IPS-18c (cell line): Measurements from ENCODE around the gene PTRHD1.

ENCODE experiments used
- H3K4me3 ChIP-seq: 2 replicates; pipeline ENCODE4 v1.7.0; 2013; ENCODE audit warnings: low read depth, mild to moderate bottlenecking, low read length, moderate library complexity; ENCODE audit not compliant: insufficient read depth
- H3K9me3 ChIP-seq: one replicate; pipeline ENCODE4 v1.6.1; 2013; ENCODE audit warnings: mild to moderate bottlenecking, low read length, moderate library complexity; ENCODE audit not compliant: control insufficient read depth, insufficient read depth

The PTRHD1 gene

GRCh38 chr2:24744356-24744755, 48.8 kb downstream of the PTRHD1 start:
- Histone ChIP-seq H3K9me3 (no peaks in the 10 kb centered on the region), H3K4me3 (no peak overlapping the region)

- H3K9me3 ChIP-seq = no peaks in the 10 kb centered on the region
- no peak overlapping the region for H3K4me3 ChIP-seq
These were observed 49.3 kb downstream of the PTRHD1 start for GRCh38 chr2:24743924-24744323.

GRCh38 chr2:24742730-24743129, 50.5 kb downstream of the PTRHD1 start:
- H3K9me3 ChIP-seq = no peaks in the 10 kb centered on the region
- H3K4me3 ChIP-seq = no peak overlapping the region

DNA sequence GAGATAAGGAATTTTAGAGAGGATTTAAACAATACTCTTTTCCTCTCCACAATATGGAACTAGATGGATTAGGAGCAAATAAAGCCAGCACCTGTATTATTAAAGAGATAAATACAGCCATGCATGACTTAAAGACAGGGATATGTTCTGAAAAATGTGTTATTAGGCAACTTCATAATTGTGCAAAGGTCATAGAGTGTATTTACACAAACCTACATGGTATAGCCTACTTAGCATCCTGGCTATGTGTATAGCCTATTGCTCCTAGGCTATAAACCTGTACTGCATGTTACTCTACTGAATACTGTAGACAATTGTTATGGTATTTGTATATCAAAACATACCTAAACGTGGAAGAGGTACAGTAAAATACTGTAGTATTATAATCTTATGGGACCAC, 53.0 kb downstream of the PTRHD1 start:
- H3K9me3 ChIP-seq = no peaks in the 10 kb centered on the region
- no peak overlapping the region for H3K4me3 ChIP-seq
